Activated T-cell treated with anti-CD3 and anti-CD28 coated beads, Interleukin-2, amount 50 U/mL, for 48 hours (primary cell): ENCODE measurements around the gene PCDH15.

Source experiments
- DNase-seq, 2 experiments: peaks; one replicate each; pipeline ENCODE4 v3.0.0-alpha.2; 2020

Gene PCDH15

DNA sequence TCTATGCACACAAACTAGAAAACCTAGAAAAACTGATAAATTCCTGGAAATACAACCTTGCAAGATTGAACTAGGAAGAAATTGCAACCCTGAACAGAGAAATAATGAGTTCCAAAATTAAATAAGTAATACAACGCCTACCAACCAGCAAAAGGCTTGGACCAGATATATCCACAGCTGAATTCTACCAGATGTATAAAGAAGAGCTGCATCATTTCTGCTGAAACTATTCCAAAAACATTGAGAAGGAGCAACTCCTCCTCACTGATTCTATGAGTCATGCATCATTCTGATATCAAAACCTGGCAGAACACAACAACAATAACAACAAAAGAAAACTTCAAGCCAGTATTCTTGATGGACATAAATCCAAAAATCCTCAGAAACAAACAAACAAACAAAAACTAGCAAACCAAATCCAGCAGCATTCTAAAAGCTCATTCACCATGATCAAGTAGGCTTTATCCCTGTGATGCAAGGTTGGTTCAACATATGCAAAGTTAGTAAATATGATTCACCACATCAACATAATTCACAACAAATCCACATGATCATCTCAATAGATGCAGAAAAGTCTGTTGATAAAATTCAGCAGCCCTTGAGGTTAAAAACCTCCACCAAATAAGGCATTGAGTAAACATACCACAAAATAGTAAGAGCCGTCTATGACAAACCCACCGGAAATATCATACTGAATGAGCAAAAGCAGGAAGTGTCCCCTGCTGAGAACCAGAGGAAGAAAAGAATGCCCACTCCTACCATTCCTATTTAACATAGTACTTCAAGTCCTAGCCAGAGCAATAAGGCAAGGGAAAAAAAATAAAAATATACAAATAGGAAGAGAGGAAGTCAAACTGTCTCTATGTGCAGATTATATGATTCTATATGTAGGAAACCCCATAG, 98.2 kb downstream of the PCDH15 start:
- no peak for DNase-seq

DNA sequence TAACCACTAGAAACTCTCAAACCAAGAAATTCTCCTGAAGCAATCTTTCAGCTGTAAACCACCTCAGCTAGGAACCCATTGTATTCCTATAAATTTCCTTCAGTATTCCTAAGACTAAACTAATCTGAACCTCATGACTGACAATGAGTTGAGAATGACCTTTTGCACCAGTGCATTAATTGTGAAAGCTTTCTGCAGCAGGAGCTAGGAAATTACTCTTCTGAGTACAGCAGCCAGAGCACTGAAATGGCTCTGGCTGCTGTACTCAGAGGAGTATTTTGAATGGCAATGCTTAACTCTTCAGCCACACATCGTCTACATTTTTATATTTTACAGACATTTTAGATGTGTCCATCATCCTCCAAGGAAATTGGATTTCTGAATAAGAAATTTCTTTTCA, 109.7 kb downstream of the PCDH15 start:
- DNase-seq, result no peak

DNA sequence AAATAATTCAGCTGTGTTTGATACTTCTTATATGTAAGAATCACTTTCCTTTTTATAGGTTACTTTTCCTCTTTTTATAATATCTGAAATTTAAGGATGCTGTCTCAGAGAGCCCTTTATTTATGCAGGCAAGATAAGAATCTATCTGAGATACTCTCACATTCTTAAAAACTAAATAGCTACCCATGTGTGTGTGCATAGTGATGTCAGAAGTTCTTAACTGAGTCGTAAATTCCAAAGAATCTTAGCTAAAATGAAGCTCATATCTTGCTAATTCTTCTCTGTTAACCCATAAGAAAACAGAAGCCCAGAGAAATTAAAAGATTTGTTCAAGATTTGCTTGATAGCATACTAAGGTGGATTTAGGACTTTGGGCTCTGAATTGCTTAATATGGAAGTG, 118.5 kb downstream of the PCDH15 start:
- no peak for DNase-seq

DNA sequence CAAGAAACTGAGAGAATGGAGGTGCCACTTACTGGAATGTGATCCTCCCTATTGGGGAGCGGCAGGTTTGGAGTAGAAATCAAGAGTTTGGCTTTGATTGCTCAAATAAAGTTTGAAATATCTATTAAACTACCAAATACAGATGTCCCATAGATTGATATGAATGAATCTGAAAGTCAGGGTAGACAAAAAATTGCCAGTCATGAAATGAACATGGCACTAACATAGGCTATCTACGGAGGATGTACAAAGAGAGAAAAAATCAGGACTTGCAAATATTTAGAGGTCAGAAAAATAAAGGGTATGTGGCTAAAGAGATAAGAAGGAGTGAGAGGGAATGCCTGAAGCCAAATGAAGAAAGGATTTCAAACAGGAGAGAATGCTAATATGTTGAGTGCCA, 119.9 kb downstream of the PCDH15 start:
- DNase-seq, result no peak

DNA sequence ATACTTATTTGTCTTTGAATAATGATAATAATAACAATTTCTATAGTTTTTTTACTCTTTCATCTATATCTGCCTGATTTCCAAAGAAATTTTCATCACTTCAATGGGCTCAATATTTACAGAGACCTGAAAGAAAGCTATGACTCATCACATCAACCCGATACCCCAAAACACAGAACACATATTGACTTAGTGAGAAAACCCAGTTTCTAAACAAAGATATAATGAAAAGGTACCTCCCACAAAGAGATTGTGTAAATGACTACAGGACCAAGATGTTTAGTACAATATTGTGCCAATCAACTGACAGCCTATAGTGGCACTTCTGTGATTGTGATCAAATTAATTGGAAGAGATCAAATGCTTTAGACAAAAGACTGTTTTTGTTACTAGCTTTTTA, 133.9 kb downstream of the PCDH15 start:
- DNase-seq, result no peak

DNA sequence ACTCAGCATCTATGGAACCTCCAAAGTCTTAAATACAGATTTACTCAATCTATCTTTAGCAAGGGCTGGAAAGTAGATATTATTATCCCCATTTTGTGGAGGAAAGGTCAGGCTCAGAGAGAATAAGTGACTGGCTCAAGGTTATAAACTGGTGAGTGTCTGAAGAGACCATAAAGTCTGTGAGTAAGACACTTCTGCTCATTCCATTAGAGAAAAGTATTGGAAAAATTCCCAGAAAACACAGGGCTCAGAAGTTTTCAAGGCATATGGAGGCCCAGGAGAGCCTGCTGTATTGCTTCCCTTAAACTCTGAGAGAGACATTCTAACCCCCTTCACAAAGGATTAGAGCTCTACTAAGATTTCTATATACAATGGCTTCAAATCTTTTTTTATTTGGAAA, 134.8 kb downstream of the PCDH15 start:
- DNase-seq, result no peak

DNA sequence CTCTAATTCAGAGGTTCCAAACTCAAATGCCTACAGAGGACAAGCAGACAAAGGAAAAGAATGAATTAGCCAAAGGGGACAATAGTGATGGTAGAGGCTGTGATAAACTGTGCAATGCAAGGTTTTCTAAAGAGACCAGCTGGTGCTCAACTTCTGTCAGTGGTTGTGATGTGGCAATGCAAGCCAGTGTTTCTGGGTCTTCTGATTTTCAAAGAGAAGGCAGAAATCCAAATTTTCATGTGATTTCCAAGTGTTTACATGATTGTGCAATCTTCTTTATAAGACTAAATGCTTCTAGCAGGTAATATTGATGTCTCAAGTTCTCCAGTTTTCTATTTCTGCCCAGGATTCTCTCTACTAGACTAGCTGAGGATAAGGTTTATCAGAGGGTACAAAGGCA, 135.9 kb downstream of the PCDH15 start:
- no peak for DNase-seq

DNA sequence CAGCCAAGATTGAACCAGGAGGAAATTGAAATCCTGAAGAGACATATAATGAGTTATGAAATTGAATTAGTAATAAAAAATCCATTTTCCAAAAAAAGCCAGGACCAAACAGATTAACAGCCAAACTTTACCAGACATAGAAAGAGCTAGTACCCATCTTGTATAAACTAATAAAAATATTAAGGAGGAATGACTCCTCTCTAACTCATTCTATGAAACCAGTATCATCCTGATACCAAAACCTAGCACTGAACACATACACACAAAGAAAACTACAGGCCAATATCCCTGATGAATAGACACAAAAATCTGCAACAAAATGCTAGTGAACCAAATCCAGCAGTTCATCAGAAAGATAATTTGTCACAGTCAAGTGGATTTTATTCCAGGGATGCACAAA, 140.6 kb downstream of the PCDH15 start:
- no peak for DNase-seq

DNA sequence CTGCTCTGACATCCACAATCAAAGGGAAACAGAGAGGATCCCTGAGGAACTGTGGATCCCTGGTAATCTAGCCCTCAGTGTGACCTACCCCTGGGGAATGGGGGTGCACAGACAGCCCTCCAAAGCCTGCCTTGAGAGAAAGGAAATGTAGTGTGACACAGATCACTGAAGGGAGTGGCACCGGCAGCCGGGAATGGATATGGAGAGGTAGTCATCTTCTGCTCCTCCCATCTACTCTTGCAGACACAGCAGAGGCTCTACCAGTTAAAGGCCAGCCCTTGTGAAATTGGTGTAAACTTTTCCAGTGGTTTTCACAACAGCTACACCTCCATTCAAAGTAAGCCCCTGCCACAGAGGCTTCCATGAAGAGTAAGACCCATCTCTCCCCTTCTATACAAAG, 144.4 kb downstream of the PCDH15 start:
- DNase-seq, result no peak

DNA sequence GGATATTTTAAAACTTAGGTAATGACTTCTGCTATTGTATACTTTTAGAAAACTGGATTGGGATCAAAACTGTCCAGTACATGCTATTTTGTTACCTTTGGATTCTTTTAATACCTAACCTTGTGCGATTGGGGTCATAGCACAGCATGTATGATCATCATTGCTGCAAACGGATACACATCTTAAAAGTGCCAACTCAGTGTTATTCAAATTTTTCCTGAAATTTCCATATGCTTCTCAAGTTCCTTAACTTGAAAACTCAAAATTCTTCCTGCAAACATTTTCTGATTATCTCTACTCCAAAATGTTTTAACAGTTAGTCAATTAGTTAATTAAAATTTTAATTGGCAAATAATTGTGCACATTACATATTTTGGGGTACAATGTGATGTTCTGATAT, 147.5 kb downstream of the PCDH15 start:
- no peak for DNase-seq

DNA sequence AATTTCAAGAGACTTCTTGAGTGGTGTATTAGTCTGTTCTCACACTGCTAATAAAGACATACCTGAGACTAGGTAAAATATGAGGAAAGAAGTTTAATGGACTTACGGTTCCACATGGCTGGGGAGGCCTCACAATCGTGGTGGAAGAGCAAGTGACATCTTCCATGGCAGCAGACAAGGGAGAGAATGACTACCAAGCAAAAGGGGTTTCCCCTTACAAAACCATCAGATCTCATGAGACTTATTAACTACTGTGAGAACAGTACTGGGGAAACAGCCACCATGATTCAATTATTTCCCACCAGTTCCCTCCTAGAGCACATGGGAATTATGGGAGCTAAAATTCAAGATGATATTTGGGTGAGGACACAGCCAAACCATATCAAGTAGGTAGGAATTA, 150.5 kb downstream of the PCDH15 start:
- DNase-seq, result no peak

DNA sequence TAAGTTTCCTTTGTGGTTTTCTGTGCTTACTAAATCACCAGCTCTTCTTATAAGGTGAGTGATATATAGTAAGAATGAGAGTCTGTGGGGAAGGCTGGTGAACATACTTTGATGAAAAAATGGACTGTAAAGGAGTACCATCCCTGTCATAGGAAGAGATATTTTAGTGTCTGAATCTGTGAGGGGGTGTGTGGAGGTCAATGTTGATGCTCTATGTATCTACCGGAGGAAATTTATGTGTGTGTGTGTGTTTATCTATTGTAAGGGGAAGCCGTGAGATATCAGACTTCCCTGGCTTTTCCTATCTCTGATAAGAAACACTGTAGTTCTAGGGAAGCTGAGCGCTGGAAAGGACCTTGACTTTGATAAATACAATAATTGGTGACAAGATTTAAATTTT, 179.0 kb downstream of the PCDH15 start:
- no peak for DNase-seq

DNA sequence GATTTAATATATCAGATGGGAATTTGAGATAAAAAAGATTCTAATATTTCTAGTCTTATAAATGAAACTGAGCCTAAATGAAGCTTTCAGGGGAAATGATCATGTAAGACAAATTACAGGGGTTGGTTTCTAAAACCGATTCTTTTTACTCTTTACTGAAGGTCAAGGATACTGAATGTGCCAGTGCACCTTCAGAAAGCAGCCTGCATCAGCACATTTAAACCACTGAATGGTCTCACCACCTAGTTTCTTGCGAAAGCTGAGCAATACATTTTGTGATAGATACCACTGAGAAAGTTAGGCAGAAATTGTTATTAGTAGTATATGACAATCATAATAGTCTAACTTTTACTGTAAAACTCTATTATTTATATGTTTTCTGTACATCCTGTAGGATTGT, 180.7 kb downstream of the PCDH15 start:
- no peak for DNase-seq

DNA sequence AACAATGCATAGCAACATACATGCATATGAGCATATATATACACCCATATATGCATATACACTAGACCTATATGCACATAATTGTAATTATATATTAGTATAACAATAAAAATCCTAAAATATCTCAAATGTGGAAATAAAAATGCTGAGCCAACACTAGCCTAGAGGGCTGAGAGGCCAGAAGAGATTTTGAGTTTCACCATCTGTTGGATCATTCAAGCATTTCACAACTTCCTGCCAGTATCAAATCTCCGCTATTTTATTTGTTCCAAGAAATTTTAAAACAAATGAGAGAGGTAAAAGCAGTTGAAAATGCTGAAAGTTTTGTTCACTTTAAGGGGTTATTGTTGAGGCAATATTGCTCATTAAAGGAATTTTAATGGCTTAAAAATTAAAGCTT, 187.0 kb downstream of the PCDH15 start:
- no peak for DNase-seq

DNA sequence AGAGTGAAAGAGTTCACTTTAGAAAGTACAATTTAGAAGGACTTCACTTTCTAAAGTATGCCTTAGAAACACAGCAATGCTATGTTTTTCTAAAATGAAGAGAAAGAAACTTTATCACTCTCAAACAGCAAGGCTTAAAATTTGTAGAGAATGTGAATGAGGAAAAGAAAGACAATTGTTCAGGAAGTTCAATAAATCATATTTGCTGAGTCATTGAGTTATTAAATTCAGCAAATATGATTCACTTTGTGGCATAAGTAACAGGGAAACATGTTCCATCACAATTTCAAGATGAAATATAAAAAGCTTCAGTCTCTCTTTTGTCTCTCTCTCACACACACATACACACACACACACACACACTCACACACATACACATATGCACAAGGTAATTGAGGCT, 187.9 kb downstream of the PCDH15 start:
- no peak for DNase-seq

DNA sequence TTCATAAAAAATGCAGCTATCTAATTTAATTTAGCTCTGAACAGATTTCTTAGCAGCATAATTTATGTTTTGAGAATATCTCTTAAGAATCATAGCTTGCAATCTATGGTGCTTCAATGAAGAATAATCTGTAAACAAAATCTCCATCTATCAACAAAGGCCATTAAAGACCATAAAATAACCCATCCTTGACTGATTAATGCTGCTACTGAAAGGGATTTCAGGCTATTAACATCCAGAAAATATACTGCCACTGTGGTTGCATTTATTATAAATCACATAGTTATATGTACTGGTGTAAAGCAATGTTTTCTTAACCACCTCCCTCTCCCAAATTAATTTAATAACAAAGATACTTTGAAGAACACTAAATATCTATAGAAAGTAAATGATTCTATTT, 191.6 kb downstream of the PCDH15 start:
- DNase-seq, result no peak

DNA sequence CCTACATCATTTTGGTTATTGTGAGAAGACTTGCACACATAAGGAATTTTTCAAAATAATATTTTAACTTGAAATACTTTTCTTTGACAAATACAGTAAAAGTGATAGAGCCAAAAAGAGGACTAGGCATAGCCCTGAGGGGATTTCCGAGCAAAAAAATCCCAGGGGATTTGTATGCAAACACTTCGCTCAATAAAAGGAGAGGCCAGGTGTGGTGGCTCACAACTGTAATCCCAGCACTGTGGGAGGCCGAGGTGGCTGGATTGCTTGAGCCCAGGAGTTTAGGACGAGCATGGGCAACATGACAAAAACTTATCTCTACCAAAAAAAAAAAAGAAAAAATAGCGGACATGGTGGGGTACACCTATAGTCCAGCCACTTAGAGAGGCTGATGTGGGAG, 193.0 kb downstream of the PCDH15 start:
- DNase-seq, result no peak

DNA sequence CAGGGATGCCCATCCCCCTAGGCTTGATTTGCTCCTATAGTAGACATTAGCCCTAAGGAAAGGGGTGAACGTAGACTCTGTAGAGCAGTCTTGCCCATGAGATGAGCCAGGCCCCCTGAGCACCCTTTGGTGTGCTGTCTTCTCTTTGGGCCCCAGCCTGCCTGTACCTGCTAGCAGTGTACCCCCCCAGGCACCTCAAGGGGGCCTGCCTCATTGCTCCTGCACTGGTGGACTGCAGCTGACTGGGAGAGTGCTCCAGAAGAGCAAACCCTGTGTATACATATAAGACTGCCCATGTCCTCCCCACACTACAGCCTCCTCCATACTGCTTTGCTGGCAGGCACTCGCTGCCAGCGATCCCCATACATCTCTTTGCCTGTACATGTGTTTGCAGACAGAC, 206.7 kb downstream of the PCDH15 start:
- DNase-seq, result no peak

DNA sequence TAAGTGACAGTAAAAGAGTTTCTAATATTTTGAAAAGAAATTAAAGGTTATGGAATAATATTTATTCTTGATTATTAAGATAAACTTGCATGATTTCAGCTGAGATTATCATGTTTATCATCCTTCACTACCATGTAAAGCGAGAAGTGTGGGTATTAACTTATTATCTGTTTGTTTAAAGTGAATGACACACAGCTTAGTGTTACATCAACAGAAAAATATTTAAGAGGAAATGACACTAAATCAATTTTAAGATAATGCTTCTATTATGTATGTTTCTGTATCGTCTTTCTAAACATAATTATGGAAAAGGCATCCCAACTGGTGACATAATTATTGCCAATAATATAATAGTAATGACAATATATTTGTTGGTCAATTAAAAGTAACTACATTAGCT, 213.1 kb downstream of the PCDH15 start:
- DNase-seq, result no peak

DNA sequence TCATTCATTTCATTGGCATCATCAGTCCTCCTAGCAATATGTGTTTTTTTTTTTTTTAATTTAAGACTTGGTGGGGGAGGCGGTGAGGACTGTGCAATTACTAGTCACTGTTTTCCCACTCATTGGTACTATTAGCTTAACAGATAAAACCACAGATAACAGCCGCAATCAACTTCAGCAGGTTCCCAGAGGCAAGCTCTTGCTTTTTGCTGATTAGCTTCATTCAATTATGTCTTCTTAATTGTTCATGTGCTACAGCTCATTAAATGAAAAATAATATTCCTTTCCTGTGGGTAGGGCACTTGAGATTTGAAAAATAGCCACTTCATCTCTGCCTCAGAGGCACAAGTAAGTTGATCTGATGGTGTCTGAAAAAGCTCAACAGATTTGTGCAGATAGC, 215.5 kb downstream of the PCDH15 start:
- no peak for DNase-seq

DNA sequence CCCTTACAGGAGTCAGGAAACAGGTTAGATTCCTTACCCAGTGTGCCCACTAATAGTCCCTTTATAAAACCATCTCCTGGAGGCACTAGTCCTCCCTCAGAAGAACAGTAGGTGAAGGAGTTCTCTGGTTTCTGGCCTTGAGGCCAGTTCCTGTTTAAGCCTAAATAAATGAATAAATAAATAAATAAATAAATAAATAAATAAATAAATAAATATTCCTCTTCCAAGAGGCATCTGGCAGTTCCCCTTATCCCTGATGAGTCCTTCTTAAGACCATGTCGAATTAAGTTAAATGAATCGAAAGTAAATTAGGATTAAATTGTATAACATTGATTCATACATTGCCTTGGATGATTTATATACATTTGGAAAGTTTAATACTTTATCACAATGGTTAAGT, 223.3 kb downstream of the PCDH15 start:
- no peak for DNase-seq

DNA sequence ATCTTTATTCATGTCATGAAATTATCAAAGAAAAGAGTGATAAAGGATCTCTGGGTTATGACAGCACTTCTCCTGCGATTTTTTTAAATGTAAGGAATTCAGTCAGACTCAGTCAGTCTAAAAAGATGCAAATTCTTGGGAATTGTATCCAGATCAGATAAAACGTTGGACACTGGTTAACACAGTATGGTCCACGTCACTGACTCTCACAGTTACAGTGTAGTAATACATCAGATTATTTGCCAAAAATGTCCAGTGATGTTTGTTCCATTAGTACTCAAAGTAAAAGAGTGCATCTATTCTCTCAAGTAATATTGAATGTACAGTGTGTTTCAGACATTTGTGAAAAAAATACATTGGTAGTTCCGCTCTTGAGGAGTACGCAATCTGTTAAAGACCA, 224.5 kb downstream of the PCDH15 start:
- no peak for DNase-seq

DNA sequence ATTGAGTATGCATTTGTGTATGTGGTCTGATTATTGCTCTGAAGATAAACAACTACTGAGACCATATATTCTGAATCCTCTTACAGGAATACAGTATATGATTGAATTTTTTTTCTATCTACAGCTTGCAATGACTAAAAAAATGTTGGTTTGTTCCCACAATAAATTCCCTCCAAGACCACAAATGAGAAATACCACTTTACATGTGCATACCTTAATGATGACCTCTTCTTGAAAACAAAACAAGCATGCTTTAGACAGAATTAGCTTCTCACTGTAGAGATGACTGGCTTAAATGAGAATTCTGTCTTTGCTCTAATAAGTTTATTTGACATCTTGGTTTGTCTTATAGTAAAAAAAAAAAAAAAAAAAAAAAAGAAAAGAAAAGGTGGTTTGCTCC, 241.5 kb downstream of the PCDH15 start:
- no peak for DNase-seq

DNA sequence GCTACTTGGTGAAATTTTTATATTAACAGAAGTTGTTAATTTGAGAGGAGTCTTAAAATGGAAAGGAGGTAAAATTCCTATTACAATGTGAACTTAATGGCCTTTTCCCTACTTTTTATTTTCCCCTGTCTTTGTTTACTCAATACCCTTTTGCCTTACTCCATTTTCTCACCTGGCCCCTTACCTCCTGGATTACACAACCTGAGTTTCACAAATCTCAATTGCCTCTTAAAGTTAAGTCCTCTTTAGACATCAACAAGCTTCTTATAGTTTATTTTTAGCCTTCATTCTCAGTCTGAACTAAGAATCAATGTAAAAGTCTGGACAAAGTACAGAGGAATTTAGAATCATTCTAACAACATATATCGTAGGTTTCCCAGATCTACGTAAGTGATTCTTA, 247.0 kb downstream of the PCDH15 start:
- no peak for DNase-seq

DNA sequence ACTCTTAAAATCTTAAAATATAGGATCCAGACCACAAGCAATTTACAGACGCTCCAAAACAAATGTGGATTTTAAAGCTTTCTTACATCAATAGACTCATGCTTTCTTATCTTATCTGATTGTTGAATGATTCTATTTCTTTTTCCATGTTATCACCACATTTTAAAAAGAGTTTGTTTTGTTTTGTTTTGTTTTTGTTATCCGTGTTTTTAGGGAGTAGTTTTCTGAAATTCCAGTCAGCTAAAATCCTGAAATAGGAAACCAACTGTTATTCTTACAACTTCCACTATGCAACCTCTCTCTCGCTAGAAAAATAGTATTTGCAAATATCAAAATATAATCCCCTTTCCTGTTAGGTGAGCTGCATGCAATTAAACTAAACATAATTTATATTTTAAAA, 251.0 kb downstream of the PCDH15 start:
- DNase-seq, result no peak
